Measurements from ENCODE around the gene CRYBA2. TPM values are rescaled to one million over a fixed set of nuclear protein-coding genes. Genes with fewer than 3 reads are reported as not detected.

The CRYBA2 gene
- total RNA-seq, 1 experiment from 2014 or later: not detected

DNA sequence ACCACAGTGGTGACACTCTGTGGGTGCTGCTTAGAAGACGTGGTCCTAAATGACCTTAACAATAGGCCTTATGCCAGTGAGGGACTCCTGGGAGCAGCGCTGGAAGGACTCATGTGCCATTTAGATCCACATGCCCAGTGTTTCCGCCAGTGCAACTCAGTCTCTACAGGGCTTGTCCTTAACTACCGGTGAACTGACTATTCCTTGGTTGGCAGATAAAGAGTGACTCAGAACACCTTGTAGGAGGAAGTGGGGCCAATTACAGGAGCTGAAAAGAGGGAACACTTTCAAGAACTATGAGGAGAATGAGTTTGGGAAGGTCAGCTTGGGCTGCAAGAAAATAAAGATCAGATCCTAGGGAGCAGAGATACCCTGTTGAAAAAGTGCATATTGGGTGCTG lies 35.6 kb downstream of the CRYBA2 start (continued):
- TF ChIP-seq TCF7L2 (IDR thresholded peaks at IDR 0.05; ENCODE audit: borderline replicate concordance, extremely low read depth, insufficient read depth, insufficient read length): no peak
- TF ChIP-seq CBX3 (IDR thresholded peaks at IDR 0.05; ENCODE audit: low read depth): no peak
- no peak for TF ChIP-seq FOSL1 (IDR thresholded peaks at IDR 0.05; ENCODE audit: low read depth)
- no peak for TF ChIP-seq EZH2 (IDR thresholded peaks at IDR 0.05)

DNA sequence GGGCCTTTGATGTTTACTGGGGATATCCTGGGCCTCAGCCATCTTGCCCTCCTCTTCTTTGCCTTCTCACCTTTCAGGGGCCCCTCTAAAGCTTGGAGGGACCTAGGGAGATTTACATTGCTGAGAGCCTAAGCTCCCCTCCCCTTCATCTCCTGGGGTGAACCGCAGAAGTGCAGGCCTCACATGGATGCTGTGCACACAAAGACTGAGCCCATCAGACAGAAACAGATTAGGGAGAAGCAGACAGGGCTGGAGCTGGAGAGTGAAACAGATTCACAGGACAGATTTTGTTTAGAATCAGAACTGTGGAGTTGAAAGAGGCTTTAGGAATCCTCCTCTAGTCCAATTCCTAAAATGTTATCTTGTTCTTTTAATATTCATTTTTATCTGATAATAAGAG lies 37.2 kb downstream of the CRYBA2 start:
- no peak overlapping the region for H3K9ac ChIP-seq (ENCODE audit: low read length)
- no peak overlapping the region for H3K27ac ChIP-seq (ENCODE audit: low read depth, low read length)
- ChIA-PET CTCF (no interaction called here), RAD21 (ENCODE audit: low non-redundant PET in 1 of 2, low total read pairs in 2 of 2, uncharacterized antibody in 2 of 2, unreplicated experiment in 2 of 2) (no interaction called here), POLR2A (no interaction called here)
- no peak for ATAC-seq
- no peak overlapping the region for H3K4me2 ChIP-seq (ENCODE audit: low read length)
- DNase-seq (ENCODE audit: low read depth, low spot score): no peak
- TF ChIP-seq YY1 (IDR thresholded peaks at IDR 0.05; ENCODE audit: extremely low read depth, insufficient replicate concordance, low read depth, low read length) (no peak), CEBPB (IDR thresholded peaks at IDR 0.05; ENCODE audit: low read depth) (no peak), RAD21 (IDR thresholded peaks at IDR 0.05; ENCODE audit: low read depth) (no peak), SIN3A (IDR thresholded peaks at IDR 0.05; ENCODE audit: low read depth) (no peak), FOSL1 (IDR thresholded peaks at IDR 0.05; ENCODE audit: low read depth) (no peak), POLR2A (IDR thresholded peaks at IDR 0.05; ENCODE audit: borderline replicate concordance, extremely low read depth, insufficient read depth, insufficient read length) (no peak), ELF1 (IDR thresholded peaks at IDR 0.05; ENCODE audit: borderline replicate concordance, low read depth) (no peak), TCF7L2 (IDR thresholded peaks at IDR 0.05; ENCODE audit: borderline replicate concordance, extremely low read depth, insufficient read depth, insufficient read length) (no peak), ZNF274 (IDR thresholded peaks at IDR 0.05; ENCODE audit: low read depth, low read length) (no peak), SP1 (IDR thresholded peaks at IDR 0.05; ENCODE audit: low read depth) (no peak), ZFX (IDR thresholded peaks at IDR 0.05) (no peak), POLR2AphosphoS5 (IDR thresholded peaks at IDR 0.05; ENCODE audit: low read depth, low read length) (no peak), SRF (IDR thresholded peaks at IDR 0.05; ENCODE audit: low read depth) (no peak), EGR1 (IDR thresholded peaks at IDR 0.05; ENCODE audit: low read depth) (no peak)
- TF ChIP-seq, protein P1, sequence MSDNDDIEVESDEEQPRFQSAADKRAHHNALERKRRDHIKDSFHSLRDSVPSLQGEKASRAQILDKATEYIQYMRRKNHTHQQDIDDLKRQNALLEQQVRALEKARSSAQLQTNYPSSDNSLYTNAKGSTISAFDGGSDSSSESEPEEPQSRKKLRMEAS (IDR thresholded peaks at IDR 0.05): no peak
- TF ChIP-seq, protein P2, sequence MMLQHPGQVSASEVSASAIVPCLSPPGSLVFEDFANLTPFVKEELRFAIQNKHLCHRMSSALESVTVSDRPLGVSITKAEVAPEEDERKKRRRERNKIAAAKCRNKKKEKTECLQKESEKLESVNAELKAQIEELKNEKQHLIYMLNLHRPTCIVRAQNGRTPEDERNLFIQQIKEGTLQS (IDR thresholded peaks at IDR 0.05): no peak
- TF ChIP-seq, protein P3, sequence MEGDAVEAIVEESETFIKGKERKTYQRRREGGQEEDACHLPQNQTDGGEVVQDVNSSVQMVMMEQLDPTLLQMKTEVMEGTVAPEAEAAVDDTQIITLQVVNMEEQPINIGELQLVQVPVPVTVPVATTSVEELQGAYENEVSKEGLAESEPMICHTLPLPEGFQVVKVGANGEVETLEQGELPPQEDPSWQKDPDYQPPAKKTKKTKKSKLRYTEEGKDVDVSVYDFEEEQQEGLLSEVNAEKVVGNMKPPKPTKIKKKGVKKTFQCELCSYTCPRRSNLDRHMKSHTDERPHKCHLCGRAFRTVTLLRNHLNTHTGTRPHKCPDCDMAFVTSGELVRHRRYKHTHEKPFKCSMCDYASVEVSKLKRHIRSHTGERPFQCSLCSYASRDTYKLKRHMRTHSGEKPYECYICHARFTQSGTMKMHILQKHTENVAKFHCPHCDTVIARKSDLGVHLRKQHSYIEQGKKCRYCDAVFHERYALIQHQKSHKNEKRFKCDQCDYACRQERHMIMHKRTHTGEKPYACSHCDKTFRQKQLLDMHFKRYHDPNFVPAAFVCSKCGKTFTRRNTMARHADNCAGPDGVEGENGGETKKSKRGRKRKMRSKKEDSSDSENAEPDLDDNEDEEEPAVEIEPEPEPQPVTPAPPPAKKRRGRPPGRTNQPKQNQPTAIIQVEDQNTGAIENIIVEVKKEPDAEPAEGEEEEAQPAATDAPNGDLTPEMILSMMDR (IDR thresholded peaks at IDR 0.05 in 2 of 3, conservative IDR thresholded peaks at IDR 0.05 in 1 of 3; ENCODE audit: borderline replicate concordance in 1 of 3, insufficient read depth in 1 of 3, low read depth in 2 of 3, low read length in 2 of 3): no peak
- BruUV-seq (replicated peaks): no TSS peak
- H4K20me1 ChIP-seq (ENCODE audit: insufficient read depth): no peaks in the 10 kb centered on the region
- H3K36me3 ChIP-seq (ENCODE audit: control insufficient read depth in 1 of 2, insufficient read depth in 2 of 2, low read length in 2 of 2): no peaks in the 10 kb centered on the region
- no peak overlapping the region for H3K4me3 ChIP-seq (replicated peaks in 1 of 2; ENCODE audit: low read depth in 1 of 2, low read length in 2 of 2)
- no peaks in the 10 kb centered on the region for H3K9me2 ChIP-seq (ENCODE audit: insufficient read depth)
- H3K79me2 ChIP-seq (ENCODE audit: insufficient read depth, low read length): no peaks in the 10 kb centered on the region
- intact Hi-C loops (cut with micrococcal nuclease): no loop called here
- peaks cover 0 to 9% of the 10 kb centered on the region in 2 experiments; a peak in 1 of 4 replicates for H3K4me1 ChIP-seq (ENCODE audit: control insufficient read depth in 1 of 2, insufficient read depth in 2 of 2, low read length in 2 of 2)
- no peak overlapping the region for H2AFZ ChIP-seq (ENCODE audit: low read depth, low read length, poor library complexity, severe bottlenecking)
- peaks cover 4% of the 10 kb centered on the region; the same call in 1 of the 2 replicates for H3K27me3 ChIP-seq (ENCODE audit: insufficient read depth, low read length)
- H3K9me3 ChIP-seq (ENCODE audit: control insufficient read depth in 1 of 2, insufficient read depth in 1 of 2, low read depth in 1 of 2, low read length in 2 of 2): no peaks in the 10 kb centered on the region

Data from HCT116 (cell line).